GM08714 (cell line): ENCODE measurements around the gene RALGAPB.
"Not testable (repeated sequence)": the region's sequence is repeated elsewhere in the genome, so short reads cannot be mapped to it uniquely, and the experiment has no call there.

Experiments
- H3K4me3 ChIP-seq: fragments of 200-500 bp; sonication (Bioruptor generic); 2 replicates; pipeline ENCODE4 v1.5.1; 2014; ENCODE audit warnings: mild to moderate bottlenecking, low read length, inconsistent platforms
- ZNF274 ChIP-seq: IDR thresholded peaks from 2 replicates; pipeline ENCODE4 v1.6.1; 2012; ENCODE audit warnings: mild to moderate bottlenecking, low read depth, low read length

RALGAPB gene

GRCh38 chr20:38499366-38499765, 26.7 kb downstream of the RALGAPB start:
- TF ChIP-seq ZNF274, result no peak
- no peak overlapping the region for H3K4me3 ChIP-seq

- TF ChIP-seq ZNF274, result no peak
- H3K4me3 ChIP-seq, result no peak overlapping the region
Observed at GRCh38 chr20:38501858-38502436, 29.3 kb downstream of the RALGAPB start.

- TF ChIP-seq ZNF274, result no peak
- no peak overlapping the region for H3K4me3 ChIP-seq
Observed at GRCh38 chr20:38504368-38505090, 31.9 kb downstream of the RALGAPB start.

- no peak for TF ChIP-seq ZNF274
- H3K4me3 ChIP-seq, result no peak overlapping the region
Observed at GRCh38 chr20:38505091-38505455, 32.4 kb downstream of the RALGAPB start.

GRCh38 chr20:38511726-38512125, 39.1 kb downstream of the RALGAPB start:
- not testable (repeated sequence) for H3K4me3 ChIP-seq

- no peak overlapping the region for H3K4me3 ChIP-seq
- no peak for TF ChIP-seq ZNF274
Observed at GRCh38 chr20:38514185-38514584, 41.5 kb downstream of the RALGAPB start.

- no peak overlapping the region for H3K4me3 ChIP-seq
- TF ChIP-seq ZNF274, result no peak
Observed at GRCh38 chr20:38514947-38515346, 42.3 kb downstream of the RALGAPB start.

GRCh38 chr20:38515631-38516030, 43.0 kb downstream of the RALGAPB start:
- H3K4me3 ChIP-seq, result no peak overlapping the region
- TF ChIP-seq ZNF274, result no peak

GRCh38 chr20:38519426-38519825, 46.8 kb downstream of the RALGAPB start:
- no peak for TF ChIP-seq ZNF274
- no peak overlapping the region for H3K4me3 ChIP-seq

GRCh38 chr20:38520261-38520660, 47.6 kb downstream of the RALGAPB start:
- TF ChIP-seq ZNF274, result no peak
- H3K4me3 ChIP-seq, result no peak overlapping the region

GRCh38 chr20:38523697-38524096, 51.1 kb downstream of the RALGAPB start:
- H3K4me3 ChIP-seq, result no peak overlapping the region
- TF ChIP-seq ZNF274, result no peak

- no peak for TF ChIP-seq ZNF274
- H3K4me3 ChIP-seq, result no peak overlapping the region
Observed at GRCh38 chr20:38528167-38528566, 55.5 kb downstream of the RALGAPB start.

- no peak overlapping the region for H3K4me3 ChIP-seq
- no peak for TF ChIP-seq ZNF274
Observed at GRCh38 chr20:38531021-38531420, 58.4 kb downstream of the RALGAPB start.

GRCh38 chr20:38534756-38535155, 62.1 kb downstream of the RALGAPB start:
- no peak overlapping the region for H3K4me3 ChIP-seq
- no peak for TF ChIP-seq ZNF274

GRCh38 chr20:38536310-38536709, 63.7 kb downstream of the RALGAPB start:
- no peak for TF ChIP-seq ZNF274
- H3K4me3 ChIP-seq, result no peak overlapping the region

- no peak for TF ChIP-seq ZNF274
- no peak overlapping the region for H3K4me3 ChIP-seq
Observed at GRCh38 chr20:38537176-38537575, 64.5 kb downstream of the RALGAPB start.
